DMS153 treated with DMSO at 0.1 percent for 48 hours (cell line): ENCODE measurements around the gene ADGRG3.

Source experiments
- DNase-seq: peaks from one replicate; lab custom pipeline; 2025; ENCODE audit not compliant: unreplicated experiment; lab: John Stamatoyannopoulos, UW

The ADGRG3 gene

GRCh38 chr16:57645691-57646387 is 22.3 kb upstream of the ADGRG3 start:
- DNase-seq: no peak

GRCh38 chr16:57646388-57647039 is 21.6 kb upstream of the ADGRG3 start:
- DNase-seq: no peak

- DNase-seq: no peak
Observed at GRCh38 chr16:57647136-57647875, 20.8 kb upstream of the ADGRG3 start.

GRCh38 chr16:57648125-57648524 is 20.0 kb upstream of the ADGRG3 start:
- no peak for DNase-seq

- DNase-seq: peak; percentile 69
Observed at GRCh38 chr16:57648581-57649442, 19.3 kb upstream of the ADGRG3 start.

GRCh38 chr16:57649443-57649751 is 18.7 kb upstream of the ADGRG3 start:
- no peak for DNase-seq

- DNase-seq: no peak
Observed at GRCh38 chr16:57649846-57650245, 18.3 kb upstream of the ADGRG3 start.

- no peak for DNase-seq
Observed at GRCh38 chr16:57651344-57652333, 16.5 kb upstream of the ADGRG3 start.

- DNase-seq: no peak
Observed at GRCh38 chr16:57652695-57653471, 15.2 kb upstream of the ADGRG3 start.

- no peak for DNase-seq
Observed at GRCh38 chr16:57653936-57654335, 14.2 kb upstream of the ADGRG3 start.

- DNase-seq: no peak
Observed at GRCh38 chr16:57656342-57656955, 11.7 kb upstream of the ADGRG3 start.

GRCh38 chr16:57657228-57657627 is 10.9 kb upstream of the ADGRG3 start:
- DNase-seq: no peak

GRCh38 chr16:57658130-57658877 is 9.8 kb upstream of the ADGRG3 start:
- DNase-seq: no peak

GRCh38 chr16:57658878-57659674 is 9.0 kb upstream of the ADGRG3 start:
- no peak for DNase-seq

- DNase-seq: no peak
Observed at GRCh38 chr16:57660715-57661463, 7.2 kb upstream of the ADGRG3 start.

GRCh38 chr16:57661510-57661909 is 6.6 kb upstream of the ADGRG3 start:
- no peak for DNase-seq
